ENCODE measurements around the gene BLVRB. TPM values are rescaled to one million over a fixed set of nuclear protein-coding genes. Genes with fewer than 3 reads are reported as not detected.

Gene BLVRB
- total RNA-seq, 1 experiment from 2014 or later, result 44.0 TPM

DNA sequence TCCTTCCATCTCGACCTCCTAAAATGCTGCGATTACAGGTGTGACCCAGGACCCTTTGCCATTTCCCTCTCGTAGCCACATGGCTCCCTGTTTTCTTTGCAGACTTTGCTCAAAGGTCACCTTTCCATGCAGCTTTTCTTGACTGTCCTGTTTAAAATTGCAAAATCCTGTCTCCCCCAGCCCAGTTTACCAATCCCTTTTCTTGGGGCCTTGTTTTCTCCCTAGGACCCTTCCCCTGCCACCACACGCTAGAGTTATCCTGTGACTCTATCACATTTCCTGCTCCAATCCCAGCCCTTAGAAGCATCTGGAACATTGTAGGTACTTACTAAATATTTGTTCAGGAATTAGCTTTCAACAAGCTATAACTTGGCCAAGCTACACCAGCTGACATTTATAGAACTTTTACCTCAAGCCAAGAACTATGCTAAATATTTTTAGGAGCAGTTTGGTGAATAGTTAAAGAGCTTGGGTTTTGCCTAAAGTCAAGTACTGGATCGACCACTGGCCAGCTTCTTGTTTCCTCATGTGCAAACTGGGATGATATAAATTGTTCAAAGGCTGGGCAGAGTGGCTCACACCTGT lies 12.3 kb downstream of the BLVRB start:
- H3K27me3 Mint-ChIP-seq (ENCODE audit: insufficient read depth, unreplicated experiment), result no peaks in the 10 kb centered on the region
- H3K27ac Mint-ChIP-seq (ENCODE audit: low read depth, unreplicated experiment), result no peak overlapping the region
- no peaks in the 10 kb centered on the region for H3K9me3 Mint-ChIP-seq (ENCODE audit: unreplicated experiment)
- no peak for DNase-seq (ENCODE audit: unreplicated experiment)
- peaks cover 41% of the 10 kb centered on the region for H3K36me3 Mint-ChIP-seq (ENCODE audit: insufficient read depth, unreplicated experiment)
- no peaks in the 10 kb centered on the region for H3K4me1 Mint-ChIP-seq (ENCODE audit: insufficient read depth, unreplicated experiment)
- no peak overlapping the region for H3K4me3 Mint-ChIP-seq (ENCODE audit: unreplicated experiment)
- intact Hi-C loops (cut with micrococcal nuclease), result no loop called here
- TF ChIP-seq CTCF (IDR thresholded peaks at IDR 0.05; ENCODE audit: unreplicated experiment), result no peak
- BruUV-seq (replicated peaks), result no TSS peak
- ChIA-PET CTCF (interaction anchor here (0.5 to 2.6 kb wide), 6 partner anchors 9 to 673 kb away, joined by 3 to 14 read pairs (median 4); no protein-coding TSS in a partner anchor), POLR2A (interaction anchor here (0.6 to 4.7 kb wide), 9 partner anchors 8 to 151 kb away, joined by 3 to 37 read pairs (median 4); partner anchors contain the start of genes BLVRB and SERTAD1)

- intact Hi-C loops (cut with micrococcal nuclease), result no loop called here
- ChIA-PET CTCF (interaction anchor here (2.6 kb wide), 1 partner anchor 12 kb away, joined by 14 read pairs; no protein-coding TSS in a partner anchor), POLR2A (interaction anchor here (0.8 to 4.7 kb wide), 3 partner anchors 13 to 31 kb away, joined by 3 to 37 read pairs (median 5); partner anchors contain the start of gene BLVRB)
- BruUV-seq (replicated peaks), result no TSS peak
- H3K4me3 Mint-ChIP-seq (ENCODE audit: unreplicated experiment), result no peak overlapping the region
- peaks cover 39% of the 10 kb centered on the region for H3K36me3 Mint-ChIP-seq (ENCODE audit: insufficient read depth, unreplicated experiment)
- DNase-seq (ENCODE audit: unreplicated experiment), result no peak
- TF ChIP-seq CTCF (IDR thresholded peaks at IDR 0.05; ENCODE audit: unreplicated experiment), result no peak
- H3K9me3 Mint-ChIP-seq (ENCODE audit: unreplicated experiment), result no peaks in the 10 kb centered on the region
- no peak overlapping the region for H3K27ac Mint-ChIP-seq (ENCODE audit: low read depth, unreplicated experiment)
- no peaks in the 10 kb centered on the region for H3K27me3 Mint-ChIP-seq (ENCODE audit: insufficient read depth, unreplicated experiment)
- H3K4me1 Mint-ChIP-seq (ENCODE audit: insufficient read depth, unreplicated experiment), result no peaks in the 10 kb centered on the region
Observed at GRCh38 chr19:40452016-40452415, 13.5 kb downstream of the BLVRB start.

DNA sequence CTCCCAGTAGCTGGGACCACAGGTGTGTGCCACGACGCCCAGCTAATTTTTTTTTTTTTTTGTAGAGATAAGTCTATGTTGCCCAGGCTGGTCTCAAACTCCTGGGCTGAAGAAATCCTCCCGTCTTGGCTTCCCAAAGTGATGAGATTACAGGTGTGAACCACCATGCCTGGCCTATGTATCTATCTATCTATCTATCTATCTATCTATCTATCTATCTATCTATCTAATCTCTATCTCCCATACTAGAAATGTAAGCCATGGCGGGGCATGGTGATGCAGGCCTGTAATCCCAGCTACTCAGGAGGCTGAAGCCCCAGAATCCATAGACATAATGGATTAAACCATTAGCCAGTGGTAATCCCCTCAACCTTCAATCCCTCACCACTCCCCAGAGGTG lies 14.9 kb downstream of the BLVRB start:
- H3K9me3 Mint-ChIP-seq (ENCODE audit: unreplicated experiment), result no peaks in the 10 kb centered on the region
- CTCF ChIA-PET, result no interaction called here

GRCh38 chr19:40449506-40449905 lies 16.0 kb downstream of the BLVRB start:
- no peak for TF ChIP-seq CTCF (IDR thresholded peaks at IDR 0.05; ENCODE audit: unreplicated experiment)
- peaks cover 28% of the 10 kb centered on the region for H3K36me3 Mint-ChIP-seq (ENCODE audit: insufficient read depth, unreplicated experiment)
- no peak for DNase-seq (ENCODE audit: unreplicated experiment)
- intact Hi-C loops (cut with micrococcal nuclease), result no loop called here
- no peak overlapping the region for H3K4me3 Mint-ChIP-seq (ENCODE audit: unreplicated experiment)
- H3K9me3 Mint-ChIP-seq (ENCODE audit: unreplicated experiment), result no peaks in the 10 kb centered on the region
- no peaks in the 10 kb centered on the region for H3K27me3 Mint-ChIP-seq (ENCODE audit: insufficient read depth, unreplicated experiment)
- BruUV-seq (replicated peaks), result no TSS peak
- CTCF ChIA-PET, result no interaction called here
- POLR2A ChIA-PET, result interaction anchor here (0.6 kb wide), 1 partner anchor 273 kb away, joined by 3 read pairs; no protein-coding TSS in a partner anchor
- H3K4me1 Mint-ChIP-seq (ENCODE audit: insufficient read depth, unreplicated experiment), result peaks cover 11% of the 10 kb centered on the region
- no peak overlapping the region for H3K27ac Mint-ChIP-seq (ENCODE audit: low read depth, unreplicated experiment)

More for the DNA sequence above, 14.9 kb downstream of the BLVRB start:
- TF ChIP-seq CTCF (IDR thresholded peaks at IDR 0.05; ENCODE audit: unreplicated experiment), result no peak
- H3K27ac Mint-ChIP-seq (ENCODE audit: low read depth, unreplicated experiment), result no peak overlapping the region
- H3K36me3 Mint-ChIP-seq (ENCODE audit: insufficient read depth, unreplicated experiment), result peaks cover 26% of the 10 kb centered on the region
- no peak for DNase-seq (ENCODE audit: unreplicated experiment)
- H3K27me3 Mint-ChIP-seq (ENCODE audit: insufficient read depth, unreplicated experiment), result no peaks in the 10 kb centered on the region
- BruUV-seq (replicated peaks), result no TSS peak
- H3K4me3 Mint-ChIP-seq (ENCODE audit: unreplicated experiment), result no peak overlapping the region
- POLR2A ChIA-PET, result no interaction called here
- intact Hi-C loops (cut with micrococcal nuclease), result no loop called here
- H3K4me1 Mint-ChIP-seq (ENCODE audit: insufficient read depth, unreplicated experiment), result peaks cover 6% of the 10 kb centered on the region
